ENCODE data around the gene NMNAT2.

NMNAT2 gene

DNA sequence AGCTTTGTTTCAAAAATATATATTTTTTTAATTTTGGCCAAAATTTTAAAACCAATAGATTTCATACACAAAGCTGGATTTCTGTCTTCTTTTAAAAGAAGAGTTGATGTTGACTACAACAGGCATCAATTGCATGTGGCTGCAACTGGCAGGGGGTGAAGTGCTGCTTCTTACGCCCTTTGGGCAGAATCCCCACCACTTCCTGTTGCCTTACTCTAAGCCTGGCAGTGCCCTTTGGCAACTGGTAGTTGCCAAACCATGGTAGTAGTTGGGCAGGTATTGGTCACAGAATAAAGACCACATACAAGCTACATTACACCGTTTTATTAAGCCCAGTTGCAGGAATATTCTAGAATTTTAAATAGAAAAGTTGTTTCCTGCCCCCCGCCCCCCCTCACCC, 215.1 kb downstream of the NMNAT2 start:
- DNase-seq = no peak

DNA sequence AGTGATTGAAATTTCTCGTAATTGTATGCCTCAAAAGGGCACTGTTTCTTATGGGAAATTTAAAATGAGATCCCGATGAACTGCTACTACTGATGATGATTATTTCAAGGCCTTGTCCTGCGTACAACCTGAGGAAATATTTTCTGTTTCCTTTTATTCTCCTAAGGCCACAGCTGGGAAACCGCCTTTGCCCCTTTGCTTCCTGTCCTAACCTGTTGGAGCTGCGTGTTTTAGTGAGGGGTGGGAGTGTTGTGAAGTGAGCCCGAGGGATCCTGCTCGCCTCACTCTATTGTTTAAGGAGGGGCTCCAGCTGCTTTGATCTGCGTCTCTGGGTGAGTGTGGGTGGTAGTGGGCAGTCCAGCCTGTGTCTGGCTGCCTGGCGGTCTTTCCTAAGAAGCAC, 217.7 kb downstream of the NMNAT2 start:
- no peak for DNase-seq

DNA sequence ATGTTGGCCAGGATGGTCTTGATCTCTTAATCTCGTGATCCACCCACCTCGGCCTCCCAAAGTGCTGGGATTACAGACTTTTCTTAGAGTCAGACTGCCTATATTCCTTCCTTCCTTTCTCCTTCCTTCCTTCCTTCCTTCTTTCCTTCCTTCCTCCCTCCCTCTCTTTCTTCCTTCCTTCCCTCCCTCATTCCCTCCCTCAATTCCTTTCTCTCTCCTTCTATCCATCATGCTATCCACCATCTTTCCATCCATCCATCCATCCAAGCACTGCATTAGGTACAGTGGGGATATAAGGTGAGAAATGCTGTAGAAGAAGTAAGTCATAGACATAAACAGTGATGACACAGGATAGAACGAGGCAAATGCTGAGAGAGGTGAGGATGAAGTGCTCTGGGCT, 218.9 kb downstream of the NMNAT2 start:
- DNase-seq = no peak

DNA sequence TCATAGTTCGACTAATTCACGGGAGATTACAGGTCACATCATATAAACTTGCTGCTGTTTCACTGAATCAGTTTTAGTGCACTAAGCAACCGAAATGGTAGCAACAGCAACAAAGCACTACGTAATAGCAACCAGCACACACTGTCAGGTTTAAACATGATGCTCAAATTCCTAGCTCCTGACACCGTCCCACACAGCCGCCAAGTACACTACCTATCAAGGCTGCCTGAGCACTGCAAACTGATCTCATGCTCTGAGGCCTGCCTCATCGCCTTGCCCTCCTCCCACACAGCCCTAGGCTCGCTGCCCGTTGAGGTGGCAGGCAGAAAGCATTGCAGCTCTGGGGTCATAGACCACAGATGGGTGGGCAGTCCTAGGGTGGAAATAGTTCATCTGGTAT, 219.7 kb downstream of the NMNAT2 start:
- DNase-seq = no peak

All from activated CD4-positive, CD25-positive, alpha-beta regulatory T cell treated with anti-CD3 and anti-CD28 coated beads, Interleukin-2, amount 50 U/mL, for 72 hours (primary cell).